T-helper 1 cell treated with Interleukin-12 subunit alpha and Interleukin-12 subunit beta and Interleukin-4 antibody, amounts not matched to agents 30 ng/mL and 1 ng/mL, for 36 hours (primary cell): ENCODE results near the gene VAV2. TPM values are rescaled to one million over a fixed set of nuclear protein-coding genes. Genes with fewer than 3 reads are reported as not detected.
"Not testable (repeated sequence)": the region's sequence is repeated elsewhere in the genome, so short reads cannot be mapped to it uniquely, and the experiment has no call there.

ENCODE experiments used
- intact Hi-C: fragments of 100-400 bp; cut with micrococcal nuclease; formaldehyde crosslinking; loops from one replicate; pipeline ENCODE4 v1.15.1; 2024
- total RNA-seq: library from RNA; stranded (reverse); gene quantifications from 2 replicates; pipeline ENCODE4 v1.2.3, GENCODE V29; 2022

The VAV2 gene
- total RNA-seq, 1 donor from 2014 or later: 3.1 TPM

- intact Hi-C loops: no loop called here
Measured at GRCh38 chr9:133969681-133970580, 22.2 kb downstream of the VAV2 start.

- intact Hi-C loops: no loop called here
Measured at GRCh38 chr9:133968966-133969617, 23.0 kb downstream of the VAV2 start.

- intact Hi-C loops: no loop called here
Measured at GRCh38 chr9:133968428-133968827, 23.7 kb downstream of the VAV2 start.

GRCh38 chr9:133967024-133967741, 24.9 kb downstream of the VAV2 start:
- intact Hi-C loops: no loop called here

GRCh38 chr9:133964463-133964862, 27.7 kb downstream of the VAV2 start:
- intact Hi-C loops: no loop called here

GRCh38 chr9:133963166-133963565, 29.0 kb downstream of the VAV2 start:
- intact Hi-C loops: no loop called here

GRCh38 chr9:133962341-133962740, 29.8 kb downstream of the VAV2 start:
- intact Hi-C loops: no loop called here

- intact Hi-C loops: no loop called here
Measured at GRCh38 chr9:133961226-133962165, 30.6 kb downstream of the VAV2 start.

GRCh38 chr9:133960568-133961129, 31.5 kb downstream of the VAV2 start:
- intact Hi-C loops: no loop called here

GRCh38 chr9:133959966-133960567, 32.1 kb downstream of the VAV2 start:
- intact Hi-C loops: no loop called here

- intact Hi-C loops: no loop called here
Measured at GRCh38 chr9:133959171-133959570, 33.0 kb downstream of the VAV2 start.

- intact Hi-C loops: no loop called here
Measured at GRCh38 chr9:133958756-133959155, 33.4 kb downstream of the VAV2 start.

GRCh38 chr9:133957772-133958171, 34.4 kb downstream of the VAV2 start:
- intact Hi-C loops: not testable (repeated sequence)

GRCh38 chr9:133957328-133957727, 34.8 kb downstream of the VAV2 start:
- intact Hi-C loops: no loop called here

GRCh38 chr9:133956520-133957076, 35.5 kb downstream of the VAV2 start:
- intact Hi-C loops: no loop called here

GRCh38 chr9:133955821-133956411, 36.2 kb downstream of the VAV2 start:
- intact Hi-C loops: no loop called here

GRCh38 chr9:133954862-133955529, 37.1 kb downstream of the VAV2 start:
- intact Hi-C loops: no loop called here

- intact Hi-C loops: no loop called here
Measured at GRCh38 chr9:133953976-133954709, 38.0 kb downstream of the VAV2 start.
